Measurements from ENCODE around the gene PFDN2.

- TF ChIP-seq EZH2 (IDR thresholded peaks at IDR 0.05; ENCODE audit: insufficient read depth, poor library complexity, severe bottlenecking) (no peak), EZH2phosphoT487 (IDR thresholded peaks at IDR 0.05; ENCODE audit: insufficient read depth, low read depth) (no peak)
Measured at GRCh38 chr1:161085165-161085564, 32.7 kb downstream of the PFDN2 start.
